NCI-H69 (cell line): ENCODE data around the gene TRPM8.
"Not testable (repeated sequence)": the region's sequence is repeated elsewhere in the genome, so short reads cannot be mapped to it uniquely, and the experiment has no call there.

ENCODE experiments used
- DNase-seq: peaks from one replicate; lab custom pipeline; 2025; lab: John Stamatoyannopoulos, UW

TRPM8 gene

GRCh38 chr2:233917116-233917515, at the start of gene TRPM8:
TRPM8 (plus strand) TSS chr2:233917373; CDS start chr2:233926538, 9,165 bp downstream.
- DNase-seq = peak; percentile 4

- DNase-seq = peak; percentile 66
Observed at GRCh38 chr2:233867993-233868532, 49.1 kb upstream of the TRPM8 start, which contains the start of gene MSL3B. MSL3B (minus strand) TSS chr2:233868386.

- DNase-seq = no peak
Observed at GRCh38 chr2:233871432-233871831, 45.7 kb upstream of the TRPM8 start.

- not testable (repeated sequence) for DNase-seq
Observed at GRCh38 chr2:233872125-233872524, 45.0 kb upstream of the TRPM8 start.

GRCh38 chr2:233882353-233882752, 34.8 kb upstream of the TRPM8 start:
- no peak for DNase-seq

- peak; percentile 1 for DNase-seq
Observed at GRCh38 chr2:233892793-233893192, 24.4 kb upstream of the TRPM8 start.

- not testable (repeated sequence) for DNase-seq
Observed at GRCh38 chr2:233896253-233896652, 20.9 kb upstream of the TRPM8 start.

- DNase-seq = no peak
Observed at GRCh38 chr2:233901367-233901766, 15.8 kb upstream of the TRPM8 start.

GRCh38 chr2:233901884-233902283, 15.3 kb upstream of the TRPM8 start:
- no peak for DNase-seq

GRCh38 chr2:233905945-233906344, 11.2 kb upstream of the TRPM8 start:
- DNase-seq = no peak

- no peak for DNase-seq
Observed at GRCh38 chr2:233907627-233908026, 9.5 kb upstream of the TRPM8 start.

- DNase-seq = no peak
Observed at GRCh38 chr2:233912691-233913423, 4.3 kb upstream of the TRPM8 start.

- peak; percentile 5 for DNase-seq
Observed at GRCh38 chr2:233915128-233915527, 2.0 kb upstream of the TRPM8 start.

- DNase-seq = no peak
Observed at GRCh38 chr2:233919319-233919718, 2.1 kb downstream of the TRPM8 start.

- DNase-seq = no peak
Observed at GRCh38 chr2:233919938-233920337, 2.8 kb downstream of the TRPM8 start.

- no peak for DNase-seq
Observed at GRCh38 chr2:233922471-233922870, 5.3 kb downstream of the TRPM8 start.

GRCh38 chr2:233925402-233925801, 8.2 kb downstream of the TRPM8 start:
- DNase-seq = no peak

- DNase-seq = no peak
Observed at GRCh38 chr2:233926806-233927205, 9.6 kb downstream of the TRPM8 start.

- DNase-seq = peak; percentile 40
Observed at GRCh38 chr2:233928594-233929351, 11.6 kb downstream of the TRPM8 start.

- DNase-seq = peak; percentile 24
Observed at GRCh38 chr2:233929352-233930022, 12.3 kb downstream of the TRPM8 start.

GRCh38 chr2:233934524-233934923, 17.4 kb downstream of the TRPM8 start:
- DNase-seq = no peak

- no peak for DNase-seq
Observed at GRCh38 chr2:233935426-233935825, 18.3 kb downstream of the TRPM8 start.
